HG03064 (cell line): ENCODE results near the gene PALLD.
"Not testable (repeated sequence)": the region's sequence is repeated elsewhere in the genome, so short reads cannot be mapped to it uniquely, and the experiment has no call there.

Experiments used
- ATAC-seq: cut with Tn5 transposase; IDR thresholded peaks from one replicate; pipeline ENCODE4 v1.9.1; 2021; ENCODE audit warnings: low read depth; ENCODE audit not compliant: unreplicated experiment

PALLD gene

GRCh38 chr4:168490711-168491110 is 6.1 kb upstream of the PALLD start:
- no peak for ATAC-seq

- ATAC-seq = no peak
Observed at GRCh38 chr4:168491563-168491962, 5.3 kb upstream of the PALLD start.

- no peak for ATAC-seq
Observed at GRCh38 chr4:168498251-168498650, 1.4 kb downstream of the PALLD start.

GRCh38 chr4:168499241-168499640 is 2.4 kb downstream of the PALLD start:
- no peak for ATAC-seq

GRCh38 chr4:168501407-168501806 is 4.6 kb downstream of the PALLD start:
- no peak for ATAC-seq

- no peak for ATAC-seq
Observed at GRCh38 chr4:168502861-168503260, 6.0 kb downstream of the PALLD start.

- ATAC-seq = no peak
Observed at GRCh38 chr4:168503652-168504362, 7.0 kb downstream of the PALLD start.

GRCh38 chr4:168504526-168504925 is 7.7 kb downstream of the PALLD start:
- ATAC-seq = no peak

- no peak for ATAC-seq
Observed at GRCh38 chr4:168506014-168506413, 9.2 kb downstream of the PALLD start.

GRCh38 chr4:168507178-168507815 is 10.4 kb downstream of the PALLD start:
- no peak for ATAC-seq

GRCh38 chr4:168508683-168509082 is 11.8 kb downstream of the PALLD start:
- no peak for ATAC-seq

GRCh38 chr4:168509786-168510185 is 12.9 kb downstream of the PALLD start:
- no peak for ATAC-seq

- ATAC-seq = no peak
Observed at GRCh38 chr4:168511780-168512489, 15.1 kb downstream of the PALLD start.

- not testable (repeated sequence) for ATAC-seq
Observed at GRCh38 chr4:168513826-168514225, 17.0 kb downstream of the PALLD start.

- no peak for ATAC-seq
Observed at GRCh38 chr4:168514249-168514852, 17.5 kb downstream of the PALLD start.

- ATAC-seq = no peak
Observed at GRCh38 chr4:168515222-168516011, 18.6 kb downstream of the PALLD start.

GRCh38 chr4:168516841-168517240 is 20.0 kb downstream of the PALLD start:
- no peak for ATAC-seq

GRCh38 chr4:168519576-168519975 is 22.7 kb downstream of the PALLD start:
- no peak for ATAC-seq

- ATAC-seq = no peak
Observed at GRCh38 chr4:168521721-168522120, 24.9 kb downstream of the PALLD start.

GRCh38 chr4:168522356-168522755 is 25.5 kb downstream of the PALLD start:
- ATAC-seq = no peak
